ENCODE measurements around the gene SCFD2. TPM values are rescaled to one million over a fixed set of nuclear protein-coding genes. Genes with fewer than 3 reads are reported as not detected.

SCFD2 gene
- total and polyA plus RNA-seq, 9 donors, result 9.4 to 14.8 (median 11.3) TPM

GRCh38 chr4:53119680-53120079 lies 246.2 kb downstream of the SCFD2 start:
- Histone ChIP-seq H3K27ac (ENCODE audit: low read length) (peak overlapping the region; percentile 40), H3K36me3 (ENCODE audit: control insufficient read depth, insufficient read depth, low read length) (no peaks in the 10 kb centered on the region), H3K9me3 (replicated peaks; ENCODE audit: control insufficient read depth, low read depth, low read length) (no peaks in the 10 kb centered on the region), H3K4me3 (ENCODE audit: low read length) (no peak overlapping the region), H3K27me3 (ENCODE audit: control insufficient read depth, insufficient read depth, low read length) (no peaks in the 10 kb centered on the region), H3K4me1 (ENCODE audit: control insufficient read depth, insufficient read depth, low read length) (peaks cover 5% of the 10 kb centered on the region)
- DNase-seq, result peak; percentile 68

DNA sequence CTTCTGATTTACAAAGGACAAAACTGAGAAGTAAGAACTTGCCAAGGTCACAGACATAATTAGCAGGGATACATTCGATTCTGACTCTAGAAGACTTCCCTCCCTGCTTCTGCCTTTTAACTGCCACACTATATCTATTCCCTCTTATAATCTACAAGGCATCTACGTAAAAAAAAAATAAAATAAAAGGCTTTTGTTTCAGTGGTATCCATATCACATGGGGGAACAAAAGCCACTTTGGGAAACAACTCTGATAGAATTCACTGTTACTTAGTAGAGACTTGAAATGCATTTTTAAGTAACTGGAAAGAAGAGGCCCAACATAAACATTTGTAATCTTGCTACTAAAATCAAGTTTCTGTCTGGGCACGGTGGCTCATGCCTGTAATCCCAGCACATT lies 247.2 kb downstream of the SCFD2 start:
- H3K4me3 ChIP-seq (ENCODE audit: low read length), result no peak overlapping the region
- H3K4me1 ChIP-seq (ENCODE audit: control insufficient read depth, insufficient read depth, low read length), result peaks cover 5% of the 10 kb centered on the region
- H3K36me3 ChIP-seq (ENCODE audit: control insufficient read depth, insufficient read depth, low read length), result no peaks in the 10 kb centered on the region
- no peak overlapping the region for H3K27ac ChIP-seq (ENCODE audit: low read length)
- no peaks in the 10 kb centered on the region for H3K9me3 ChIP-seq (replicated peaks; ENCODE audit: control insufficient read depth, low read depth, low read length)
- H3K27me3 ChIP-seq (ENCODE audit: control insufficient read depth, insufficient read depth, low read length), result no peaks in the 10 kb centered on the region
- no peak for DNase-seq
- 86% methylated on average over 1 of the region's 3 CpGs for WGBS (ENCODE audit: insufficient coverage)

GRCh38 chr4:53116954-53117353 lies 248.9 kb downstream of the SCFD2 start:
- Histone ChIP-seq H3K27ac (ENCODE audit: low read length) (no peak overlapping the region), H3K27me3 (ENCODE audit: control insufficient read depth, insufficient read depth, low read length) (no peaks in the 10 kb centered on the region), H3K4me3 (ENCODE audit: low read length) (no peak overlapping the region), H3K9me3 (replicated peaks; ENCODE audit: control insufficient read depth, low read depth, low read length) (no peaks in the 10 kb centered on the region), H3K36me3 (ENCODE audit: control insufficient read depth, insufficient read depth, low read length) (no peaks in the 10 kb centered on the region), H3K4me1 (ENCODE audit: control insufficient read depth, insufficient read depth, low read length) (peaks cover 5% of the 10 kb centered on the region)
- peak; percentile 66 for DNase-seq
- 50% methylated on average over 1 of the region's 1 CpG for WGBS (ENCODE audit: insufficient coverage)

- Histone ChIP-seq H3K27ac (ENCODE audit: low read length) (no peak overlapping the region), H3K27me3 (ENCODE audit: control insufficient read depth, insufficient read depth, low read length) (no peaks in the 10 kb centered on the region), H3K4me3 (ENCODE audit: low read length) (no peak overlapping the region), H3K4me1 (ENCODE audit: control insufficient read depth, insufficient read depth, low read length) (no peaks in the 10 kb centered on the region), H3K9me3 (replicated peaks; ENCODE audit: control insufficient read depth, low read depth, low read length) (peaks cover 4% of the 10 kb centered on the region), H3K36me3 (ENCODE audit: control insufficient read depth, insufficient read depth, low read length) (no peaks in the 10 kb centered on the region)
- no peak for DNase-seq
- WGBS (ENCODE audit: insufficient coverage), result no CpG with 5 or more reads among the region's 2 CpGs
Observed at GRCh38 chr4:53113431-53114225, 252.2 kb downstream of the SCFD2 start.

DNA sequence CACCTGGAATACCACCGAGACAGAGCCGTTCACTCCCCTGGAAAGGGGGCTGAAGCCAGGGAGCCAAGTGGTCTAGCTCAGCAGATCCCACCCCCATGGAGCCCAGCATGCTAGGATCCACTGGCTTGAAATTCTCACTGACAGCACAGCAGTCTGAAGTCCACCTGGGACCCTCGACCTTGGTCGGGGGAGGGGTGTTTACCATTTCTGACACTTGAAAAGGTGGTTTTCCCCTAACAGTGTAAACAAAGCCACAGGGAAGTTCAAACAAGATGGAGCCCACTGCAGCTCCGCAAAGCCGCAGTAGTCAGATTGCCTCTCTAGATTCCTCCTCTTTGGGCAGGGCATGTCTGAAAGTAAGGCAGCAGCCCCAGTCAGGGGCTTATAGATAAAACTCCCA lies 260.5 kb downstream of the SCFD2 start:
- Histone ChIP-seq H3K4me3 (ENCODE audit: low read length) (no peak overlapping the region), H3K27ac (ENCODE audit: low read length) (no peak overlapping the region), H3K27me3 (ENCODE audit: control insufficient read depth, insufficient read depth, low read length) (no peaks in the 10 kb centered on the region), H3K4me1 (ENCODE audit: control insufficient read depth, insufficient read depth, low read length) (no peaks in the 10 kb centered on the region), H3K9me3 (replicated peaks; ENCODE audit: control insufficient read depth, low read depth, low read length) (peaks cover 6% of the 10 kb centered on the region), H3K36me3 (ENCODE audit: control insufficient read depth, insufficient read depth, low read length) (no peaks in the 10 kb centered on the region)
- DNase-seq, result no peak
- WGBS (ENCODE audit: insufficient coverage), result 79% methylated on average over 6 of the region's 6 CpGs

DNA sequence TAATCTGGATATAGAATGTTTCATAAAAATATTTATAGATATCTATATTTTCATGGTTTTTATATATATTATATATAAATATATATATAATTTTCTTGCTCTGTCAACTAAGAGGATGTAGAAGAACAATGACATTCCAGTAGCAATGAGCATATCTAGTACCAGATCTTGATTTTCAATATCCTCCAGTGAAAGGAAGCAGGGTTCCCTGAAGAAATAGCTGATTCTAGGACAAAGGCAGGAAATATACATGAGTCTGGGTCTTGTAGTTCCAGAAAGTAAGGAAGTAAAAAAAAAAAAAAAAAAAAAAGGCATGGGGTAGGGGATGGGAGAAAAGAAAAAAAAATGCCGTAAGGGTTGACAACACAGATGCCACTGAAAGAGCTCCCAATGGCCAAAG lies 262.4 kb downstream of the SCFD2 start:
- no CpG with 5 or more reads among the region's 1 CpG for WGBS (ENCODE audit: insufficient coverage)
- H3K36me3 ChIP-seq (ENCODE audit: control insufficient read depth, insufficient read depth, low read length), result no peaks in the 10 kb centered on the region
- H3K27ac ChIP-seq (ENCODE audit: low read length), result no peak overlapping the region
- DNase-seq, result no peak
- no peak overlapping the region for H3K4me3 ChIP-seq (ENCODE audit: low read length)
- no peaks in the 10 kb centered on the region for H3K27me3 ChIP-seq (ENCODE audit: control insufficient read depth, insufficient read depth, low read length)
- no peaks in the 10 kb centered on the region for H3K4me1 ChIP-seq (ENCODE audit: control insufficient read depth, insufficient read depth, low read length)
- peaks cover 2% of the 10 kb centered on the region for H3K9me3 ChIP-seq (replicated peaks; ENCODE audit: control insufficient read depth, low read depth, low read length)

GRCh38 chr4:53101191-53101581 lies 264.7 kb downstream of the SCFD2 start:
- Histone ChIP-seq H3K9me3 (replicated peaks; ENCODE audit: control insufficient read depth, low read depth, low read length) (no peaks in the 10 kb centered on the region), H3K36me3 (ENCODE audit: control insufficient read depth, insufficient read depth, low read length) (no peaks in the 10 kb centered on the region), H3K27me3 (ENCODE audit: control insufficient read depth, insufficient read depth, low read length) (no peaks in the 10 kb centered on the region), H3K4me1 (ENCODE audit: control insufficient read depth, insufficient read depth, low read length) (no peaks in the 10 kb centered on the region), H3K4me3 (ENCODE audit: low read length) (no peak overlapping the region), H3K27ac (ENCODE audit: low read length) (peak overlapping the region; percentile 1)
- DNase-seq, result peak; percentile 16

GRCh38 chr4:53100501-53101190 lies 265.2 kb downstream of the SCFD2 start:
- DNase-seq, result peak; percentile 69

DNA sequence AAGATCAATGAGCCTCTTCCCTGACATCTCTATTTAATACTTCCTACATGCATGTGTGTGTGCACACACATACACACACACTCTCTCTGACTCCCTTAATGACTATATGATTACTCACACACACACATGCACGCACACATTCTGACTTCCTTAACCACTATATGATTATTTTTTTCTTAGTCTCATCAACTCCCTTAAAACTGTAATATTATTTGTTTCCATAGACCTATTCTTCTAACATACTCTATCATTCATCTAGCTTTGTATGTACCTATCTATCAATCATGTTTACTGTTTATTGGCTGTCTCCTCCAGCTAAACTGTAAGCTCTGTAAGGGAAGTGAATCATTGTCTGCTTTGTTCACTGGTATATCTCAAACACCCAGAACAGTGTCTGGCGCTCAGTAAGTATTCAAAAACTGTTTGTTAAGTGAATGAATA lies 267.2 kb downstream of the SCFD2 start:
- H3K9me3 ChIP-seq (replicated peaks; ENCODE audit: control insufficient read depth, low read depth, low read length), result no peaks in the 10 kb centered on the region
- no peaks in the 10 kb centered on the region for H3K4me1 ChIP-seq (ENCODE audit: control insufficient read depth, insufficient read depth, low read length)
- no peaks in the 10 kb centered on the region for H3K27me3 ChIP-seq (ENCODE audit: control insufficient read depth, insufficient read depth, low read length)
- H3K36me3 ChIP-seq (ENCODE audit: control insufficient read depth, insufficient read depth, low read length), result no peaks in the 10 kb centered on the region
- H3K4me3 ChIP-seq (ENCODE audit: low read length), result no peak overlapping the region
- no CpG with 5 or more reads among the region's 2 CpGs for WGBS (ENCODE audit: insufficient coverage)
- DNase-seq, result no peak
- H3K27ac ChIP-seq (ENCODE audit: low read length), result no peak overlapping the region

More at GRCh38 chr4:53100501-53101190, 265.2 kb downstream of the SCFD2 start:
- Histone ChIP-seq H3K9me3 (replicated peaks; ENCODE audit: control insufficient read depth, low read depth, low read length) (no peaks in the 10 kb centered on the region), H3K4me3 (ENCODE audit: low read length) (no peak overlapping the region), H3K36me3 (ENCODE audit: control insufficient read depth, insufficient read depth, low read length) (no peaks in the 10 kb centered on the region), H3K27ac (ENCODE audit: low read length) (peak overlapping the region; percentile 1), H3K4me1 (ENCODE audit: control insufficient read depth, insufficient read depth, low read length) (no peaks in the 10 kb centered on the region), H3K27me3 (ENCODE audit: control insufficient read depth, insufficient read depth, low read length) (no peaks in the 10 kb centered on the region)
- no CpG with 5 or more reads among the region's 7 CpGs for WGBS (ENCODE audit: insufficient coverage)

DNA sequence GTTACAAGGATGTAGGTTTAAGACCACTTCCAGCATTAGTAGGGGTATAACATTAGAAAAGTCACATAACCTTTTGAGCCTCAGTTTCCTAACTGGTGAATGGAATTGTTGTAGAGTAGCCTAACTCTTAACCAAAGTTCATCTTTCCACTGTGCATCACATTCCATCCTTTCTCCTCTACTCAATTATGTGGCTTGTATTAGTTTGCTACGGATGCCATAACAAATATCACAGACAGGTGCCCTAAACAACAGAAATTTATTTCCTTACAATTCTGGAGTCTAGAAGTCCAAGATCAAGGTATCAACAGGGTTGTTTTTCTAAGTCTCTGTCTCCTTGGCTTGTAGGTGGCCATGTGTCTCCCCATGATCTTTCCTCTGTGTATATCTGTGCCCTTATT lies 271.8 kb downstream of the SCFD2 start:
- Histone ChIP-seq H3K27me3 (ENCODE audit: control insufficient read depth, insufficient read depth, low read length) (no peaks in the 10 kb centered on the region), H3K4me3 (ENCODE audit: low read length) (no peak overlapping the region), H3K36me3 (ENCODE audit: control insufficient read depth, insufficient read depth, low read length) (no peaks in the 10 kb centered on the region), H3K4me1 (ENCODE audit: control insufficient read depth, insufficient read depth, low read length) (no peaks in the 10 kb centered on the region), H3K27ac (ENCODE audit: low read length) (no peak overlapping the region), H3K9me3 (replicated peaks; ENCODE audit: control insufficient read depth, low read depth, low read length) (no peaks in the 10 kb centered on the region)
- no CpG with 5 or more reads among the region's 1 CpG for WGBS (ENCODE audit: insufficient coverage)
- DNase-seq, result no peak

All from muscle of leg (tissue), 11 donors.